Smooth muscle cell of the brain vasculature (primary cell): ENCODE measurements around the gene COPS6.

Experiments
- DNase-seq: peaks from one replicate; pipeline ENCODE4 v3.0.0-alpha.2; 2012; ENCODE audit warnings: low read depth, low spot score

COPS6 gene

GRCh38 chr7:100101016-100101862 lies 12.5 kb downstream of the COPS6 start, which contains the start of the genes AP4M1 and MCM7:
AP4M1 (plus strand) TSS chr7:100101643; CDS start chr7:100101715, 72 bp downstream.
MCM7 (minus strand) TSS chr7:100101397; CDS start chr7:100101294, 103 bp downstream.
- peak; percentile 98 for DNase-seq

- no peak for DNase-seq
Measured at GRCh38 chr7:100102950-100103840, 14.4 kb downstream of the COPS6 start.

- DNase-seq: no peak
Measured at GRCh38 chr7:100105534-100105933, 16.8 kb downstream of the COPS6 start.

GRCh38 chr7:100106633-100107032 lies 17.9 kb downstream of the COPS6 start:
- DNase-seq: no peak

GRCh38 chr7:100107125-100107737 lies 18.5 kb downstream of the COPS6 start:
- DNase-seq: no peak

- DNase-seq: no peak
Measured at GRCh38 chr7:100107890-100108289, 19.1 kb downstream of the COPS6 start.

GRCh38 chr7:100109521-100110163 lies 20.9 kb downstream of the COPS6 start:
- no peak for DNase-seq

- no peak for DNase-seq
Measured at GRCh38 chr7:100111156-100111555, 22.4 kb downstream of the COPS6 start.

GRCh38 chr7:100111914-100112313 lies 23.1 kb downstream of the COPS6 start:
- no peak for DNase-seq

- no peak for DNase-seq
Measured at GRCh38 chr7:100115026-100115425, 26.3 kb downstream of the COPS6 start.

- DNase-seq: no peak
Measured at GRCh38 chr7:100118388-100119071, 29.8 kb downstream of the COPS6 start.

GRCh38 chr7:100119072-100119969 lies 30.6 kb downstream of the COPS6 start, which contains the start of the genes CNPY4 and TAF6:
CNPY4 (plus strand) TSS chr7:100119634; CDS start chr7:100119745, 111 bp downstream.
TAF6 (minus strand) TSS chr7:100119358; CDS start chr7:100114209, 5,149 bp downstream.
- peak; percentile 93 for DNase-seq

- no peak for DNase-seq
Measured at GRCh38 chr7:100119970-100120732, 31.4 kb downstream of the COPS6 start.

- no peak for DNase-seq
Measured at GRCh38 chr7:100120733-100121036, 31.9 kb downstream of the COPS6 start.

GRCh38 chr7:100122067-100122466 lies 33.3 kb downstream of the COPS6 start:
- DNase-seq: no peak

- no peak for DNase-seq
Measured at GRCh38 chr7:100122568-100122967, 33.8 kb downstream of the COPS6 start.

- no peak for DNase-seq
Measured at GRCh38 chr7:100124301-100125230, 35.8 kb downstream of the COPS6 start.
